ENCODE measurements around the gene INTS6.

- no peak for TF ChIP-seq ZNF384 (IDR thresholded peaks at IDR 0.05)
- no peak for TF ChIP-seq FOXA1 (IDR thresholded peaks at IDR 0.05)
- TF ChIP-seq CTBP1 (IDR thresholded peaks at IDR 0.05; ENCODE audit: borderline replicate concordance): no peak
- TF ChIP-seq FOXM1 (IDR thresholded peaks at IDR 0.05; ENCODE audit: borderline replicate concordance): no peak
- no peak for TF ChIP-seq TARDBP (IDR thresholded peaks at IDR 0.05)
- TF ChIP-seq, protein P1, sequence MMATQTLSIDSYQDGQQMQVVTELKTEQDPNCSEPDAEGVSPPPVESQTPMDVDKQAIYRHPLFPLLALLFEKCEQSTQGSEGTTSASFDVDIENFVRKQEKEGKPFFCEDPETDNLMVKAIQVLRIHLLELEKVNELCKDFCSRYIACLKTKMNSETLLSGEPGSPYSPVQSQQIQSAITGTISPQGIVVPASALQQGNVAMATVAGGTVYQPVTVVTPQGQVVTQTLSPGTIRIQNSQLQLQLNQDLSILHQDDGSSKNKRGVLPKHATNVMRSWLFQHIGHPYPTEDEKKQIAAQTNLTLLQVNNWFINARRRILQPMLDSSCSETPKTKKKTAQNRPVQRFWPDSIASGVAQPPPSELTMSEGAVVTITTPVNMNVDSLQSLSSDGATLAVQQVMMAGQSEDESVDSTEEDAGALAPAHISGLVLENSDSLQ (IDR thresholded peaks at IDR 0.05): no peak
- no peak for TF ChIP-seq SP1 (IDR thresholded peaks at IDR 0.05)
These were observed 134.8 kb downstream of the INTS6 start for GRCh38 chr13:51318015-51318414.

Data from HEK293T (cell line).